ENCODE results near the gene TTC16.

Gene TTC16

GRCh38 chr9:127706836-127707241 lies 9.0 kb upstream of the TTC16 start, which contains the start of gene CFAP157:
Gene CFAP157 (plus strand): TSS chr9:127706988. CDS start chr9:127707032, 44 bp downstream.
- no peaks in the 10 kb centered on the region for H3K27me3 ChIP-seq (ENCODE audit: low read depth)
- H3K4me3 ChIP-seq = no peak within 1 kb of the TSS
- no peaks in the 10 kb centered on the region for H3K9me3 ChIP-seq
- H3K36me3 ChIP-seq (replicated peaks) = no peaks in the 10 kb centered on the region
- no peak for DNase-seq (ENCODE audit: low spot score in 2 of 2)
- in situ Hi-C loops (cut with MboI; ENCODE audit: low sequenced_read_pairs) = no loop called here
- H3K4me1 ChIP-seq = no peaks in the 10 kb centered on the region

DNA sequence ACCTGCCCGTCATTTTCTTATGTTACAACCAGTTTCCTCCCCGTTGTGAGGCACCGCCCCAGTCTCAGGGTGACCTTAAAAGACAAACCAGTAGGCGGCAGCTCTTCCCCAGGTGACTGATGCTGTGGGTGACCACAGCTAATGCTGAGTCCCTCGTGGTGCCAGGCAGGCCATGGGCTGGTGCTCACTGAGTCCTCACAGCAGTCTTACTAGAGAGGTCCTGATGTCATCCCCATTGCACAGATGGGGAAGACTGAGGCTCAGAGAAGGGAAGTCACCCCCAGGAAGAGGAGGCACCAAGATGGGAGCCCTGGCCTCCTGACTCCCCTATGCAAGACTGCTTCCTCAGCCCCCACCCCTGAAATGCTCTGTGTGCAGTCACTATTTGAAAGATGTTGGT lies 8.1 kb upstream of the TTC16 start:
- in situ Hi-C loops (cut with MboI; ENCODE audit: low sequenced_read_pairs) = no loop called here
- no peak overlapping the region for H3K4me3 ChIP-seq
- no peaks in the 10 kb centered on the region for H3K4me1 ChIP-seq
- H3K27me3 ChIP-seq (ENCODE audit: low read depth) = no peaks in the 10 kb centered on the region
- H3K36me3 ChIP-seq (replicated peaks) = no peaks in the 10 kb centered on the region
- no peaks in the 10 kb centered on the region for H3K9me3 ChIP-seq
- no peak for DNase-seq (ENCODE audit: low spot score in 2 of 2)

DNA sequence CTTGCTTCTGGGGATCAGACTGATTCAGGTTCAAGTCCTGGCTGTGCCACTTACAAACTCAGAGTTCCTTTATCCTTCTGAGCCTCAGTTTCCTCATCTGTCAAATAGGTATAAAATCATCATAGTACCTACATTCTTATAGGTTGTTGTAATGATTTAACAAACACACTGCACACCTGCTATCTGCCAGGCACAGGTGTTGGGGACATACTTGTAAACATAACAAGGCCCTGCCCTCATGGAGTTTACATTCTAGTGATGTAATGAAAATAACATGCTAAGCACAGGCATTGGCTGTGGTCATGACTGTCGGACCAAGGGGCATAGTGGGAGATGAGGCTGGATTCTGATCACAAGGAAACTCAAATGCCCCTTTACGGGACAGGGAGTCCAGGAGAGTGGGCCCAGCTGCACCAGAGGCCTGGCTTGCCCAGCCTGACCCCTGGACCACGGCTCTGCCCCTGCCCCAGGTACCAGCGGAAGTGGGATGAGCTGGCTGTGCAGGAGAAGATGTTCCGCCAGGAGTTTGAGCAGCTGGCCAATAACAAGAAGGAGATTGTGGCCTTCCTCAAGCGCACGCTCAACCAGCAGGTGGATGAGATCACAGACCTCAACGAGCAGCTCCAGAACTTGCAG lies 6.8 kb upstream of the TTC16 start:
- in situ Hi-C loops (cut with MboI; ENCODE audit: low sequenced_read_pairs) = no loop called here
- H3K27me3 ChIP-seq (ENCODE audit: low read depth) = no peaks in the 10 kb centered on the region
- no peaks in the 10 kb centered on the region for H3K36me3 ChIP-seq (replicated peaks)
- no peak overlapping the region for H3K4me3 ChIP-seq
- no peak for DNase-seq (ENCODE audit: low spot score in 2 of 2)
- no peaks in the 10 kb centered on the region for H3K4me1 ChIP-seq
- no peaks in the 10 kb centered on the region for H3K9me3 ChIP-seq

DNA sequence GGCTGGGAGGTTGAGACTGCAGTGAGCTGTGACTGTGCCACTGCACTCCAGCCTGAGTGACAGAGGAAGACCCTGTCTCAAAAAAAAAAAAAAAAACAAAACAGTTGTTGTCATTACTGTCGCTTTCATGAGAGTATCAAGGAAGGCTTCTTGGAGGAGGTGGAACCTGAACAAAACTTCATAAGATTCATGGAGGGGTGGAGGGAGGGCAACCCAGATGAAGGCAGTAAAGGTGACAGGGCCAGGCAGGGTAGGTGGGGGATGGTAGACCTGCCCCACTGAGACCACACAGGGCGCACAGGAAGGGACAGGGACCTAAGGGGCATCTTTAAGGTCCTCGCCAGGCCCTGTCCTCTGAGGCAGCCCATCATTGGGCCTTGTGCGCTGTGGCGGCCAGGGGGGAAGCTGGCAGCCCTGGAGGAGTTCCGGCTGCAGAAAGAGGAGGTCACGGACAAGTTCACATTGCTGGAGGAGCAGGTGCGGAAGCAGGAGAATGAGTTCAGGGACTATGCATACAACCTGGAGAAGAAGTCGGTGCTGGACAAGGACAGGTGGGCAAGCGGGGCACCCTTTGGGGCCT lies 5.6 kb upstream of the TTC16 start:
- H3K9me3 ChIP-seq = no peaks in the 10 kb centered on the region
- H3K36me3 ChIP-seq (replicated peaks) = no peaks in the 10 kb centered on the region
- H3K4me3 ChIP-seq = no peak overlapping the region
- in situ Hi-C loops (cut with MboI; ENCODE audit: low sequenced_read_pairs) = no loop called here
- DNase-seq (ENCODE audit: low spot score in 2 of 2) = no peak
- H3K4me1 ChIP-seq = no peaks in the 10 kb centered on the region
- no peaks in the 10 kb centered on the region for H3K27me3 ChIP-seq (ENCODE audit: low read depth)

DNA sequence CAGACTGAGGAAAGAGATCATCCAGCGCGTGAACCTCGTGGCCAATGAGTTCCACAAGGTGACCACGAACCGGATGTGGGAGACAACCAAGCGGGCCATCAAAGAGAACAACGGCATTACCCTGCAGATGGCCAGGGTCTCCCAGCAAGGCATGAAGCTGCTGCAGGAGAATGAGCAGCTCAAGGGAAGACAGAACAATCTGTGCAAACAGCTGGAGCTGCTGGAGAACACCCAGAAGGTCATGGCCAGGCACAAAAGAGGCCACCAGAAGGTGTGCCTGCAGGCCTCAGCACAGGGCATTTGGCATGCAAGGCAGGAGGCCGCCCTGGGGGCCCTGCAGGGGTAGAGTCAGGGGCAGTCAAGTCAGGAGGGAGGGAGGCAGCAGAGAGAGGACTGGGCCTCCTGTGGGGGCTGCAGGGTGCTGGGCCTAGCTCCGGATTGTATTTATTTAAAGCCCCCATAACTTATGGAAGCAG lies 4.6 kb upstream of the TTC16 start:
- no peak for DNase-seq (ENCODE audit: low spot score in 2 of 2)
- Histone ChIP-seq H3K27me3 (ENCODE audit: low read depth) (no peaks in the 10 kb centered on the region), H3K9me3 (no peaks in the 10 kb centered on the region), H3K4me1 (no peaks in the 10 kb centered on the region; the same call in 1 of the 2 replicates), H3K4me3 (no peak overlapping the region), H3K36me3 (replicated peaks) (no peaks in the 10 kb centered on the region)
- in situ Hi-C loops (cut with MboI; ENCODE audit: low sequenced_read_pairs) = no loop called here

DNA sequence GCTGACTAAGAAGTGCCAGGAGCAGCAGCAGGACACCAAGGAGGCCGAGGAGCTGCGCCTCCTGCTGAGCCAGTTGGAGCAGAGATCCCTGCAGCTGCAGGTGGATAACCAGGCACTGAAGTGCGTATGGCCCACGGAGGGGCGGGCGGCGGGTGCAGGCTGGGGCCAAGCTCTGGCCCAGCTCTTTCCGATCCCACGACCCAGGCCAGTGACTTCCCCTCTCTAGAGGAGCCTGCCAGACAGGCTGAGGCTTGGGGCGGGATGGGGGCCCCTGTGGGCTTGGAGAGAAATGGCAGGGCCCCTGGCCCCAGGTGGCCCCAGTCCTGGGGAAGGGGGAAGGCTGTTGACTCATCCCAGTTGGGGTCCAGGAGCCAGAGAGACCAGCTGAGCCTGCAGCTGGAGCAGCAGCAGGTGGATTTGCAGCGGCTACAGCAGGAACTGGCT lies 4.0 kb upstream of the TTC16 start:
- Histone ChIP-seq H3K4me3 (no peak overlapping the region), H3K36me3 (replicated peaks) (no peaks in the 10 kb centered on the region), H3K9me3 (no peaks in the 10 kb centered on the region), H3K4me1 (no peaks in the 10 kb centered on the region; the same call in 1 of the 2 replicates), H3K27me3 (ENCODE audit: low read depth) (no peaks in the 10 kb centered on the region)
- no peak for DNase-seq (ENCODE audit: low spot score in 2 of 2)
- in situ Hi-C loops (cut with MboI; ENCODE audit: low sequenced_read_pairs) = no loop called here

GRCh38 chr9:127712371-127712770 lies 3.5 kb upstream of the TTC16 start:
- no peaks in the 10 kb centered on the region for H3K36me3 ChIP-seq (replicated peaks)
- no peak for DNase-seq (ENCODE audit: low spot score in 2 of 2)
- H3K4me1 ChIP-seq = no peaks in the 10 kb centered on the region; the same call in 1 of the 2 replicates
- H3K4me3 ChIP-seq = no peak overlapping the region
- H3K27me3 ChIP-seq (ENCODE audit: low read depth) = no peaks in the 10 kb centered on the region
- H3K9me3 ChIP-seq = no peaks in the 10 kb centered on the region
- in situ Hi-C loops (cut with MboI; ENCODE audit: low sequenced_read_pairs) = no loop called here

DNA sequence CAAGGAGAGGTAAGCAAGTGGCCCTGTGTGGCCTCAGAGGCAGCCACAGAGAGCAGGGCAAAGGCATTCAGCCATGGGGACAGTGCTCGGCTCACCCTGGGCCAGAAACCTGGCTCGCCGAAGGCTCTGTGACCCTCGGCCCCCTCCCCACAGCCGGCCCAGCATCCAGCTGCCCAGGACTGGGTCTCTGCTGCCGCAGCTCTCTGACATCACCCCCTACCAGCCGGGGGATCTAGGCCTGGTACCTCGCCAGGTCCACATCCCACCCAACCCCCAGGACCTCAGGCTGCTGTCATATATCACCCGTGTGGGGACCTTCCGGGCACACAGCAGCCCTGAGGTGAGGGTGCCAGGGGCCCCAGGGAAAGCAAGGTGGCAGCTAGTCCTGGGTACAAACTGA lies 3.0 kb upstream of the TTC16 start:
- H3K27me3 ChIP-seq (ENCODE audit: low read depth) = no peaks in the 10 kb centered on the region
- no peak overlapping the region for H3K4me3 ChIP-seq
- no peak for DNase-seq (ENCODE audit: low spot score in 2 of 2)
- in situ Hi-C loops (cut with MboI; ENCODE audit: low sequenced_read_pairs) = no loop called here
- no peaks in the 10 kb centered on the region for H3K36me3 ChIP-seq (replicated peaks)
- H3K9me3 ChIP-seq = no peaks in the 10 kb centered on the region
- no peaks in the 10 kb centered on the region; the same call in 1 of the 2 replicates for H3K4me1 ChIP-seq

- in situ Hi-C loops (cut with MboI; ENCODE audit: low sequenced_read_pairs) = no loop called here
- Histone ChIP-seq H3K4me3 (peak overlapping the region; percentile 51), H3K27me3 (ENCODE audit: low read depth) (no peaks in the 10 kb centered on the region), H3K9me3 (no peaks in the 10 kb centered on the region), H3K36me3 (replicated peaks) (no peaks in the 10 kb centered on the region), H3K4me1 (peaks cover 4% of the 10 kb centered on the region)
- DNase-seq (ENCODE audit: low spot score in 2 of 2) = no peak
Measured at GRCh38 chr9:127714020-127714750, 1.7 kb upstream of the TTC16 start.

DNA sequence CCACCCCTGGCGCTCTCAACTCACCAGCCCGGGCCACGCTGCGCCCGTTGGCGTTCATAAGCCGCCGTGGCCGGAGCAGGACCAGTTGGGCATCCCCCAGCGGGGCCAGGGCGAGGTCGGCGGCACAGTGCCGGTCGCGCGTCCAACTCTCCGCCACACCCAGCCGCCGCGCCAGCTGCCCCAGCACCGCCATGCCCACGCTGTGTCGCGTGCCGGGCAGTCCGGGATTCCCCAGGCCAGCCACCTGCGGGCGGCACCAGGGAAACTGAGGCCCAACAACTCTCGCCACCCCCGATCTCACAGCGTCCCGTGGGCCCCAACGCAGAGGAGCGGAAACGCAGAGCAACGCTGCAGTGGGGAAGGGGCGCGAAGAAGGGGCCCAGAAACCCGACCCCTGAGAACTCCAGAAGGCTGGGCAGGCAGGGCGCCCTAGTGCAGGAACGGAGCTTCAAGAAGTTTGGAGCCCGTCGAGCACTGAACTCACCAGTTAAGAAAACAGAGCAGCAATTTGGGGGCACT lies 869 bp upstream of the TTC16 start:
- H3K9me3 ChIP-seq = no peaks in the 10 kb centered on the region
- no peaks in the 10 kb centered on the region for H3K36me3 ChIP-seq (replicated peaks)
- H3K27me3 ChIP-seq (ENCODE audit: low read depth) = no peaks in the 10 kb centered on the region
- in situ Hi-C loops (cut with MboI; ENCODE audit: low sequenced_read_pairs) = no loop called here
- peak in 1 of 2 experiments; percentile 37 for DNase-seq (ENCODE audit: low spot score in 2 of 2)
- H3K4me1 ChIP-seq = peaks cover 4% of the 10 kb centered on the region
- peak overlapping the region; percentile 51 for H3K4me3 ChIP-seq

DNA sequence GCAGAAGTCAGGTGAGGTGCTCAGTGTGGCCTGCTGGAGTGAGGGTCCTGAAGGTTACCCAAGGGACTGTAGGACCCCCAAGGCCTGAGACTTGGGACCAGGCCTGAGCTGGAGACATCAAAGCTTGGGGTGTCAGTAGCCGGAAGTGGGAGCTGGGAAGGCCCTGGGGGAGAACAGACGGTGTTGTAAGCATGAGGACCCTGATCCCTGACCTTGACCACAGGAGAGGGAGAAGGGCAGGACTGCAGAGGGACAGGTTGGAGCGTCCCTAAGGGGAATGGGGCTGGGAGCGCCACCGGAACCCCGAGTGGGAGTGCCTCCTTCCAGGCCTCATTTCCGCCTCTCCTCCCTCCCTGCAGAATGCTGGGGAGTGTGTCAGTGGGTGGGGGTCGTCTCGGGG lies 533 bp downstream of the TTC16 start:
- H3K4me3 ChIP-seq = peak overlapping the region; percentile 51
- no peaks in the 10 kb centered on the region for H3K9me3 ChIP-seq
- no peak for DNase-seq (ENCODE audit: low spot score in 2 of 2)
- H3K4me1 ChIP-seq = peaks cover 4% of the 10 kb centered on the region
- H3K36me3 ChIP-seq (replicated peaks) = no peaks in the 10 kb centered on the region
- in situ Hi-C loops (cut with MboI; ENCODE audit: low sequenced_read_pairs) = no loop called here
- no peaks in the 10 kb centered on the region for H3K27me3 ChIP-seq (ENCODE audit: low read depth)

GRCh38 chr9:127717766-127718165 lies 1.9 kb downstream of the TTC16 start:
- no peaks in the 10 kb centered on the region for H3K36me3 ChIP-seq (replicated peaks)
- in situ Hi-C loops (cut with MboI; ENCODE audit: low sequenced_read_pairs) = no loop called here
- no peaks in the 10 kb centered on the region for H3K9me3 ChIP-seq
- H3K4me3 ChIP-seq = no peak overlapping the region
- no peaks in the 10 kb centered on the region for H3K27me3 ChIP-seq (ENCODE audit: low read depth)
- DNase-seq (ENCODE audit: low spot score in 2 of 2) = no peak
- peaks cover 4% of the 10 kb centered on the region for H3K4me1 ChIP-seq

DNA sequence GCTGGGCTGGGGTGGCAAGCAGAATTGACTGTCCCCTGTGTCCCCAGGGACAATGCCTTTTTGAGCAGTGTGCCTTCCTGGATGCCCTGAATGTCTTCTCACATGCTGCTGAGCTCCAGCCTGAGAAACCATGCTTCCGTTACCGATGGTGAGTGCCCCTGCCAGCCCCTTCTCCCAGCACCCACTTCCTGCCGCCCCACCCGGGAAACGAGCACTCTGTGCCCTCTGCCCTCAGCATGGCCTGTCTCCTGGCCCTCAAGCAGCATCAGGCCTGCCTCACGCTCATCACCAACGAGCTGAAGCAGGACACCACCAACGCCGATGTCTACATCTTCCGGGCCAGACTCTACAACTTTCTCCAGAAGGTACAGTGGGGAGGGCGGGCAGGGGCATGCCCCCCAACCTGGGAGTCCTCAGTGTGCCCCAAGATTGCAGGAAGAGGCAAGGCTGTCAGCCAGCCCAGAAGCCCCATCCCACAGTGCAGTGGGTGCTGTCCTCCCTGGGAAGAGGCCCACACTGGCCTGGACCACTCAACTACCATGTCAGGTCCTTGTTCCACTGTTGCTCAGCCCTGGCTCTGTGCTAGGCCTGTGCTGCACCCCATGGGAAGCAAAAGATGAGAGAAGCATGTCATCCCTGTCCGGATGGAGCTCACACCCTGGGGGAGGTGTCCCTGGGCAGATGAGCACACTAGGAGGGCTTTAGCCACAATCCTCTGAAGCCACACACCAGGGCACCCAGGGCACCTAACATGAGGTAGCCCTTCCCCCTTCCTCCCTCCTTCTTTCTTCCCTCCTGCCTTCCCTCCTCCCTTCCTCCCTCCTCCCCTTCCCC lies 4.4 kb downstream of the TTC16 start:
- Histone ChIP-seq H3K36me3 (replicated peaks) (no peaks in the 10 kb centered on the region), H3K4me1 (peaks cover 4% of the 10 kb centered on the region), H3K27me3 (ENCODE audit: low read depth) (no peaks in the 10 kb centered on the region), H3K4me3 (no peak overlapping the region), H3K9me3 (no peaks in the 10 kb centered on the region)
- in situ Hi-C loops (cut with MboI; ENCODE audit: low sequenced_read_pairs) = no loop called here
- no peak for DNase-seq (ENCODE audit: low spot score in 2 of 2)
